HepG2 (cell line): Measurements from ENCODE around the gene LANCL2. TPM values are rescaled to one million over a fixed set of nuclear protein-coding genes. Genes with fewer than 3 reads are reported as not detected.

Experiments
- ATAC-seq: fragments of 200-7000 bp; cut with Tn5 transposase; 3 replicates; pipeline ENCODE4 v1.9.1; 2020; ENCODE audit warnings: mild to moderate bottlenecking, moderate library complexity
- BruUV-seq: library from RNA; stranded (reverse); fragments of 400-500 nt; replicated peaks from 2 replicates; lab custom pipeline; 2021; lab: Mats Ljungman, UMichigan
- CTCF ChIA-PET: fragments of 300-600 bp; formaldehyde crosslinking; extraction: SDS; loops from one replicate; lab custom pipeline; 2021; ENCODE audit warnings: low total read pairs, inconsistent platforms, low intra/inter-chr PET ratio; lab: Yijun Ruan, JAX
- POLR2A ChIA-PET: fragments of 350-600 bp; sonication (Branson Sonifier 250); formaldehyde crosslinking; loops from one replicate; lab custom pipeline; 2020; ENCODE audit warnings: antibody characterized with exemption, inconsistent platforms; lab: Yijun Ruan, JAX
- DNase-seq: peaks from one replicate; pipeline ENCODE4 v3.0.0-alpha.2; 2015; ENCODE audit warnings: low spot score
- FAIRE-seq: peaks from 3 replicates; lab custom pipeline; 2011; peaks lifted over from hg19 to GRCh38; lab: Jason Lieb, UNC
- H2AFZ ChIP-seq: one replicate; pipeline ENCODE4 v1.6.1; 2011; ENCODE audit warnings: low read length, inconsistent platforms
- H3K27ac ChIP-seq: fragments of 300-600 bp; 3 replicates; pipeline ENCODE4 v1.8.0; 2011; ENCODE audit warnings: mixed run types, mild to moderate bottlenecking, mixed read lengths, low read length, inconsistent platforms; ENCODE audit not compliant: insufficient read depth; ENCODE audit errors: extremely low read length
- H3K27me3 ChIP-seq, 2 experiments: fragments of 200-600 bp in 1 of 2; 2 replicates in 1 of 2; 3 replicates in 1 of 2; pipeline versions ENCODE4 v1.6.0 to v1.8.0; 2011; ENCODE audit warnings: low read length in 2 of 2, mild to moderate bottlenecking in 2 of 2, moderate library complexity in 2 of 2, inconsistent platforms in 1 of 2; ENCODE audit not compliant: insufficient read depth in 2 of 2, control insufficient read depth in 1 of 2
- H3K36me3 ChIP-seq, 2 experiments: fragments of 200-600 bp in 1 of 2; replicated peaks in 1 of 2; 2 replicates in 1 of 2; 3 replicates in 1 of 2; pipeline versions ENCODE4 v1.5.1 to v1.8.0; 2011; ENCODE audit warnings: low read length in 2 of 2, inconsistent platforms in 1 of 2; ENCODE audit not compliant: insufficient read depth in 2 of 2, control insufficient read depth in 1 of 2
- H3K4me1 ChIP-seq: 2 replicates; pipeline ENCODE4 v1.5.1; 2012; ENCODE audit warnings: low read length, inconsistent platforms; ENCODE audit not compliant: insufficient read depth
- H3K4me2 ChIP-seq: 2 replicates; pipeline ENCODE4 v1.6.0; 2011; ENCODE audit warnings: low read depth, low read length, inconsistent platforms
- H3K4me3 ChIP-seq, 3 experiments: fragments of 200-600 bp in 1 of 3; sonication (generic), shearing (Covaris generic) in 1 of 3; replicated peaks in 1 of 3; 2 replicates each; pipeline ENCODE4 v1.5.1; 2011 to 2016; ENCODE audit warnings: low read length in 3 of 3, inconsistent platforms in 2 of 3, low read depth in 2 of 3, mild to moderate bottlenecking in 2 of 3, control low read depth in 1 of 3, mixed read lengths in 1 of 3; ENCODE audit not compliant: insufficient read depth in 1 of 3
- H3K79me2 ChIP-seq: one replicate; pipeline ENCODE4 v1.6.1; 2011; ENCODE audit warnings: low read length, inconsistent platforms; ENCODE audit not compliant: insufficient read depth
- H3K9ac ChIP-seq: 2 replicates; pipeline ENCODE4 v1.6.0; 2011; ENCODE audit warnings: mild to moderate bottlenecking, low read depth, low read length, inconsistent platforms; ENCODE audit not compliant: insufficient read depth
- H3K9me3 ChIP-seq: 2 replicates; pipeline ENCODE4 v1.5.1; 2012; ENCODE audit warnings: mild to moderate bottlenecking, low read length
- H4K20me1 ChIP-seq: 2 replicates; pipeline ENCODE4 v1.6.0; 2011; ENCODE audit warnings: inconsistent platforms, mild to moderate bottlenecking, low read length, moderate library complexity; ENCODE audit not compliant: insufficient read depth
- DNMT1 ChIP-seq: sonication (generic); formaldehyde crosslinking; IDR thresholded peaks from 2 replicates; pipeline ENCODE4 v1.5.1; 2020; ENCODE audit warnings: mild to moderate bottlenecking, missing genetic modification reagents
- HBP1 ChIP-seq: IDR thresholded peaks from 2 replicates; pipeline ENCODE4 v1.6.1; 2016; ENCODE audit warnings: low read depth, control low read depth
- JUN ChIP-seq: sonication (generic); formaldehyde crosslinking; IDR thresholded peaks from 2 replicates; pipeline ENCODE4 v1.4.0; 2020; ENCODE audit warnings: mild to moderate bottlenecking, missing genetic modification reagents
- KDM1A ChIP-seq: IDR thresholded peaks from 2 replicates; pipeline ENCODE4 v1.6.1; 2016; ENCODE audit warnings: missing compliant biosample characterization
- NCOA1 ChIP-seq: sonication (generic); formaldehyde crosslinking; IDR thresholded peaks from 2 replicates; pipeline ENCODE4 v1.9.0; 2021; ENCODE audit warnings: missing genetic modification reagents
- NR2F1 ChIP-seq, 2 experiments: fragments of 450-650 bp in 1 of 2; formaldehyde crosslinking in 1 of 2; IDR thresholded peaks; 2 replicates each; pipeline versions ENCODE4 v1.5.0 to v1.6.1; 2016 to 2020; ENCODE audit warnings: mild to moderate bottlenecking in 1 of 2, missing compliant biosample characterization in 1 of 2, missing genetic modification reagents in 1 of 2, moderate library complexity in 1 of 2
- TOE1 ChIP-seq: sonication (generic); formaldehyde crosslinking; IDR thresholded peaks from 2 replicates; pipeline ENCODE4 v1.4.0; 2020; ENCODE audit warnings: mild to moderate bottlenecking, missing genetic modification reagents
- ZBTB34 ChIP-seq: sonication (generic); formaldehyde crosslinking; IDR thresholded peaks from 2 replicates; pipeline ENCODE4 v1.8.0; 2022; ENCODE audit warnings: mild to moderate bottlenecking, missing genetic modification reagents
- ZBTB8A ChIP-seq: sonication (generic); formaldehyde crosslinking; IDR thresholded peaks from 2 replicates; pipeline ENCODE4 v1.4.0; 2020; ENCODE audit warnings: mild to moderate bottlenecking, low read depth, missing genetic modification reagents, borderline replicate concordance
- ZNF280D ChIP-seq: sonication (generic); formaldehyde crosslinking; IDR thresholded peaks from 2 replicates; pipeline ENCODE4 v1.5.1; 2020; ENCODE audit warnings: mild to moderate bottlenecking, missing genetic modification reagents
- ZNF383 ChIP-seq: sonication (generic); formaldehyde crosslinking; IDR thresholded peaks from 2 replicates; pipeline ENCODE4 v1.4.0; 2020; ENCODE audit warnings: missing genetic modification reagents, mild to moderate bottlenecking, borderline replicate concordance
- ZNF639 ChIP-seq: conservative IDR thresholded peaks from 2 replicates; pipeline ENCODE4 v1.6.1; 2018; ENCODE audit warnings: missing genetic modification reagents
- ZNF782 ChIP-seq: sonication (generic); formaldehyde crosslinking; IDR thresholded peaks from 2 replicates; pipeline ENCODE4 v1.4.0; 2020; ENCODE audit warnings: missing genetic modification reagents, mild to moderate bottlenecking, borderline replicate concordance
- WGBS: methylation state at CpG from one replicate; pipeline ENCODE4 v1.1.6; 2017; ENCODE audit warnings: low lambda C conversion rate; 5-methylcytosine and 5-hydroxymethylcytosine counted together
- in situ Hi-C: cut with HindIII; loops from 2 replicates; pipeline ENCODE4 v1.10.0; 2017; ENCODE audit warnings: low pct_unique_long_range_greater_than_20kb; ENCODE audit not compliant: extremely low pct_ligation_motif_present
- intact Hi-C: fragments of 100-400 bp; cut with micrococcal nuclease; formaldehyde crosslinking; loops from one replicate; pipeline ENCODE4 v1.10.0; 2022; ENCODE audit not compliant: unreplicated experiment
- polyA plus RNA-seq, 8 experiments: library from polyadenylated mRNA; depleted of rRNA in 3 of 8; stranded (reverse) in 7 of 8; unstranded in 1 of 8; fragments of >200 nt; fragmentation: Illumina TruSeq in 4 of 8; extraction: Trizol in 4 of 8; gene quantifications; 2 replicates each; pipeline versions ENCODE4 v1.2.1 to v1.2.3, GENCODE V29; 2011 to 2016; ENCODE audit warnings: low read depth in 4 of 8, missing spikeins in 1 of 8, mixed read lengths in 1 of 8; ENCODE audit not compliant: insufficient read depth in 1 of 8
- total RNA-seq, 5 experiments: library from RNA; depleted of rRNA; stranded (reverse); fragments of >200 nt; fragmentation: Illumina TruSeq; extraction: Trizol; gene quantifications; 2 replicates each; pipeline ENCODE4 v1.2.3, GENCODE V29; 2016; ENCODE audit warnings: low read depth in 1 of 5

LANCL2 gene
- total and polyA plus RNA-seq, 2 of the 13 experiments (the other 11 are each of a cell fraction or from before 2014, with no cell fraction given): 10.0 to 13.8 TPM

GRCh38 chr7:55481155-55481554 lies 116.0 kb downstream of the LANCL2 start:
- Histone ChIP-seq H3K9ac (no peak overlapping the region), H3K4me2 (no peak overlapping the region), H3K9me3 (no peaks in the 10 kb centered on the region), H3K79me2 (no peaks in the 10 kb centered on the region), H3K27me3 (no peaks in the 10 kb centered on the region), H3K4me1 (no peaks in the 10 kb centered on the region), H3K27ac (no peak overlapping the region), H2AFZ (no peak overlapping the region), H3K36me3 (peaks cover 9 to 27% of the 10 kb centered on the region in 2 experiments), H3K4me3 (no peak overlapping the region), H4K20me1 (no peaks in the 10 kb centered on the region)
- TF ChIP-seq ZNF280D (CRISPR knock-in tag) (no peak), KDM1A (CRISPR knock-in tag) (no peak), ZNF639 (no peak), ZBTB8A (CRISPR knock-in tag) (no peak), TOE1 (CRISPR knock-in tag) (no peak), JUN (CRISPR knock-in tag) (no peak), ZNF782 (CRISPR knock-in tag) (no peak), NR2F1 (CRISPR knock-in tag; IDR thresholded peaks at IDR 0.05) (no peak), DNMT1 (no peak), ZNF383 (CRISPR knock-in tag) (no peak), ZBTB34 (CRISPR knock-in tag) (no peak), NCOA1 (CRISPR knock-in tag) (no peak), HBP1 (CRISPR knock-in tag) (no peak)
- CTCF ChIA-PET: no interaction called here
- ATAC-seq (no peak), FAIRE-seq (no peak), DNase-seq (no peak)
- WGBS: 100% methylated on average over 1 of the region's 2 CpGs
- in situ Hi-C loops: no loop called here
- intact Hi-C loops: no loop called here
- POLR2A ChIA-PET: no interaction called here
- no TSS peak for BruUV-seq
